C1 segment of cervical spinal cord (tissue), 14 donors: ENCODE results near the gene TNNT2.
A peak's percentile ranks its signal among the peaks of the same experiment; 100 is the strongest.

Source experiments
- DNase-seq, 14 donors: peaks; one replicate each; lab custom pipeline; 2025; lab: John Stamatoyannopoulos, UW

TNNT2 gene

GRCh38 chr1:201316556-201316955, 60.9 kb downstream of the TNNT2 start:
- no peak for DNase-seq

- DNase-seq, result no peak
Measured at GRCh38 chr1:201313086-201313485, 64.4 kb downstream of the TNNT2 start.

- DNase-seq, result no peak
Measured at GRCh38 chr1:201312298-201312697, 65.2 kb downstream of the TNNT2 start.

- DNase-seq, result no peak
Measured at GRCh38 chr1:201311356-201312011, 66.0 kb downstream of the TNNT2 start.

DNA sequence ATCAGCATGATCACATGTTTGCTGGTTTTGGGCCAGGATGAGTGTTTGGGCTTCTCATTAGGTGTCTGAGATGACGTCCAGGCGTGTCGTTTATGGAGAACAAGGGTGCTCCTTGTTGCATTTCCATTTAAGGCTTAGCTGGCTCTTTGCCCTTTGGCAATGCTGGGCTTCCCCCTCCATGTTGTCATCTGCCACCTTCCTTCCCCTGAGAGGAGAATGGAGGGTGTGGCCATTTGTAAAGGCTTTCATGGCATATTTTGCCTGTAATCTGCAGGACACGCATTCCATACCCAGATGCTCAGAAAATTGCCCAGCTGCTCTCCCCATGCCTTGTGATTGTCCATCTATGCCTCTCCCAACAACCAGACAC, 66.5 kb downstream of the TNNT2 start:
- no peak for DNase-seq

GRCh38 chr1:201310251-201310985, 67.1 kb downstream of the TNNT2 start:
- DNase-seq, result no peak

- peak in 2 of 14 donors; percentile 4 to 14 for DNase-seq
Measured at GRCh38 chr1:201309416-201309815, 68.1 kb downstream of the TNNT2 start.
